Gastrocnemius medialis (tissue), 4 donors: ENCODE data around the gene LRRC8E.
"Not testable (repeated sequence)": the region's sequence is repeated elsewhere in the genome, so short reads cannot be mapped to it uniquely, and the experiment has no call there.

Experiments used
- CTCF ChIP-seq, 5 experiments: fragments of 450-650 bp in 3 of 5; fragments of 200-600 bp in 2 of 5; sonication (generic) in 2 of 5; IDR thresholded peaks in 4 of 5; conservative IDR thresholded peaks in 1 of 5; 1 replicate in 4 of 5; 2 replicates in 1 of 5; pipeline ENCODE4 v1.5.1; 2016 to 2019; ENCODE audit warnings: antibody characterized with exemption in 5 of 5, mild to moderate bottlenecking in 3 of 5, moderate library complexity in 3 of 5
- POLR2A ChIP-seq, 2 donors: fragments of 450-650 bp; IDR thresholded peaks; one replicate each; pipeline ENCODE4 v1.6.1; 2017; ENCODE audit warnings: antibody characterized with exemption in 2 of 2, mild to moderate bottlenecking in 2 of 2, moderate library complexity in 2 of 2

GRCh38 chr19:7893362-7894101 is 5.2 kb downstream of the LRRC8E start:
- not testable (repeated sequence) for TF ChIP-seq CTCF (IDR thresholded peaks at IDR 0.05 in 4 of 5, conservative IDR thresholded peaks at IDR 0.05 in 1 of 5); POLR2A (IDR thresholded peaks at IDR 0.05)
